ENCODE results near the gene ADARB2.

Gene ADARB2

DNA sequence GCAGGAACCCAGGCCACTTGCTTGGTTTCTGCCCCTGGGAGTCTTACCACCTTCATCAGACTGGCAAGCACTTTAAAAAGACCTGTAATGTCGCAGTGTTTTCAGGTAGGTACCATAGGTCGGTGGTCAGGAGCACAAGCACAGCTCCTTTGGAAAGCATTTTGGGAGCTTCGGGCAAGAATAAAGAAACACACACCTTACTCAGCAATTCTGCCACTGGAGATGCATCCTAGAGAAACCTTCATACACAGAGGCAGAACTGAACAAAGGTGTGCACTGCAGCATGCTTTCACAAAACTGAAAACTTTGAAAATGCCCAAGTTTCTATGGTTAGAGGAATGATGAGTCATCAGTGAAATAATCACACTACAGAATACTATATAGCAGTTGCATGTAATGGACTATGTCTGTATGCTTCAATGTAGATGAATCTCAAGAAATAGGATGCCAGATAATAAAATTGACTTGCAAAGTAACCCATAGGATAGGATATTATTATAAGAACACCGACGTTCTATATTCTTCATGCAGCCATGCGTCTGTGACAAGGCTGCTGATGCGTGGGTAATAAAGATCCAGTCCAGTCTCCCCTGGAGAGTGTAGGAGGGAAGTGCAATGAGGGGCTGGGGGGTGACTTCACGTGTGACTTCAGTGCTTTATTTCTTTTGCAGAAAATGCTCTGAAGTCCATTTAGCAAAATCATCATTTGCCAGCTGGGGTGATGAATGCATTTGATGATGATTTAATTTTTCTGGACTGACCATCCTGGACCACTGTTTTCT, 371.6 kb downstream of the ADARB2 start:
- no peak overlapping the region for H3K4me3 ChIP-seq (ENCODE audit: control insufficient read depth, low read depth, low read length)
- TF ChIP-seq, protein P1, sequence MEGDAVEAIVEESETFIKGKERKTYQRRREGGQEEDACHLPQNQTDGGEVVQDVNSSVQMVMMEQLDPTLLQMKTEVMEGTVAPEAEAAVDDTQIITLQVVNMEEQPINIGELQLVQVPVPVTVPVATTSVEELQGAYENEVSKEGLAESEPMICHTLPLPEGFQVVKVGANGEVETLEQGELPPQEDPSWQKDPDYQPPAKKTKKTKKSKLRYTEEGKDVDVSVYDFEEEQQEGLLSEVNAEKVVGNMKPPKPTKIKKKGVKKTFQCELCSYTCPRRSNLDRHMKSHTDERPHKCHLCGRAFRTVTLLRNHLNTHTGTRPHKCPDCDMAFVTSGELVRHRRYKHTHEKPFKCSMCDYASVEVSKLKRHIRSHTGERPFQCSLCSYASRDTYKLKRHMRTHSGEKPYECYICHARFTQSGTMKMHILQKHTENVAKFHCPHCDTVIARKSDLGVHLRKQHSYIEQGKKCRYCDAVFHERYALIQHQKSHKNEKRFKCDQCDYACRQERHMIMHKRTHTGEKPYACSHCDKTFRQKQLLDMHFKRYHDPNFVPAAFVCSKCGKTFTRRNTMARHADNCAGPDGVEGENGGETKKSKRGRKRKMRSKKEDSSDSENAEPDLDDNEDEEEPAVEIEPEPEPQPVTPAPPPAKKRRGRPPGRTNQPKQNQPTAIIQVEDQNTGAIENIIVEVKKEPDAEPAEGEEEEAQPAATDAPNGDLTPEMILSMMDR (IDR thresholded peaks at IDR 0.05; ENCODE audit: control insufficient read depth, insufficient read depth, low read depth, low read length, missing control alignments): no peak
- no peak for DNase-seq (ENCODE audit: low read depth)

DNA sequence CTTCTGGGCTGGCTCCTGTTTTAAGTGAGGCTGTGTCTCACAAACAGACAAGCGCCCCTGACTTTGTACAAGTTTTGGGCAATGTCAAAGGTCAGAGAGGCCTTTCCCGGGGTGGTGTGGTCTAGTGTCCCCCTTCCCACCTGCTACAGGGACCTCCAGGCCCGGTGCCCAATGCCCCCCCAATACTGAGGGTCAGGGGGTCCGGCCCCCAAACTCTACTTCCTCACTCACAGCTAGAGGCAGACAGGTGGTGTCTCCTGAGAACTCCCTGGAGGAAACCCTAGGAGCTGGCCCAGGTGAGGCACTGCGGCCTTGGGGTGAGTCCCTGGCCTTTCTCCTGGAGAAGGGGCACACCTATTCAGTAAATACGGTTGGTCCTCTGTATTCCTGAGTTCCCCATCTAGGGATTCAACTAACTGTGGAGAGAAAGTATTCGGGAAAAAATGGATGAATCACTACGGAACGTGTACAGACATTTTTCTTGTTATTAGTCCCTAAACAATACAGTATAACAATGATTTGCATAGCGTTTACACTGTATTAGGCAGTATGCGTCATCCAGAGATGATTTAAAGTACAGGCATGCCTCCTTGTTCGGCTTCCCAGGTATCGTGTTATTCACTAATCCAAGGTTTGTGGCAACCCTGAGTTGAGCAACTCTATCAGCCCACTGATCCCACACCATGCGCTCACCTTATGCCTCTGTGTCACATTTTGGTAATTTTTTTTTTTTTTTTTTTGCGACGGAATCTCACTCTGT, 373.0 kb downstream of the ADARB2 start:
- TF ChIP-seq, protein P1 (IDR thresholded peaks at IDR 0.05; ENCODE audit: control insufficient read depth, insufficient read depth, low read depth, low read length, missing control alignments): no peak
- no peak overlapping the region for H3K4me3 ChIP-seq (ENCODE audit: control insufficient read depth, low read depth, low read length)
- DNase-seq (ENCODE audit: low read depth): no peak

- TF ChIP-seq, protein P1 (IDR thresholded peaks at IDR 0.05; ENCODE audit: control insufficient read depth, insufficient read depth, low read depth, low read length, missing control alignments): no peak
- no peak for DNase-seq (ENCODE audit: low read depth)
- no peak overlapping the region for H3K4me3 ChIP-seq (ENCODE audit: control insufficient read depth, low read depth, low read length)
Observed at GRCh38 chr10:1363446-1364121, 373.7 kb downstream of the ADARB2 start.

- TF ChIP-seq, protein P1 (IDR thresholded peaks at IDR 0.05; ENCODE audit: control insufficient read depth, insufficient read depth, low read depth, low read length, missing control alignments): no peak
- DNase-seq (ENCODE audit: low read depth): no peak
- H3K4me3 ChIP-seq (ENCODE audit: control insufficient read depth, low read depth, low read length): no peak overlapping the region
Observed at GRCh38 chr10:1362589-1363445, 374.5 kb downstream of the ADARB2 start.

DNA sequence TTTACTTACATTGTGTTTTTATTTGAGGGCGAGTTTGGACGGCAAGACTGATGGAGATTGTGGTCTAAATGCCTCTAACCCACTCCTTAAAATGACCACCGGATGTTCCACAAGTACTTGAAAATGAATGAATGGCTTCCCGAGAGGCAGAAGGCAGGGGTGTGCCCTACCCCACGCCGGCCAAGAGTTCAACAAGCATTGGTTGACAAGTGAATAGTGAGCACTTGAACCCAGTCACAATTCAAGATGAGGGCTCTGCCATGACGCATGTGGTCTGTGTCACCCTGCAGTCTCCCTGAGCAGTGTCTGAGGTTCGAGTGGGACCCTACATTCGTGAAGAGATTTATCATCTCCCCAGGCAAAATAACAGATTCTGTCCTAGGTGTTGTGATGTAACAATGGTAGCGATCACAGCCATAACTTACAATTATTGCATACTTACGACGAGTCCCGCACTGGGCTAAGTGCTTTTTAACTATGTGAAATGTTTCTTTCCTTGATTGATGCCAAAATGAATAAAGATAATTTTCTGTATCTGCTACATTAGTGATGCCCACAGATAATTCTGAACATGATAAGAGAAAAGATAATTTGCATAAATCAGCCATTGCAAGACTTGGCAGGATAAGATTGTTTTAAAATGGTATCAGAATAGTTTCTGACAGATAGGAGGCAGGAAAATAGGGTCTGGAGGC, 375.8 kb downstream of the ADARB2 start:
- H3K4me3 ChIP-seq (ENCODE audit: control insufficient read depth, low read depth, low read length): no peak overlapping the region
- no peak for DNase-seq (ENCODE audit: low read depth)
- TF ChIP-seq, protein P1 (IDR thresholded peaks at IDR 0.05; ENCODE audit: control insufficient read depth, insufficient read depth, low read depth, low read length, missing control alignments): no peak

Data from AG09309 (cell line).